T-helper 1 cell (primary cell): ENCODE data around the gene FRMD4B.

Experiments used
- DNase-seq, 5 donors: peaks; one replicate each; pipeline ENCODE4 v3.0.0-alpha.2; 2012 to 2020

The FRMD4B gene

GRCh38 chr3:69166446-69166845 is 219.4 kb downstream of the FRMD4B start:
- DNase-seq = no peak

- DNase-seq = no peak
Observed at GRCh38 chr3:69165744-69166143, 220.1 kb downstream of the FRMD4B start.

GRCh38 chr3:69164296-69164695 is 221.6 kb downstream of the FRMD4B start:
- no peak for DNase-seq

- DNase-seq = no peak
Observed at GRCh38 chr3:69162308-69162980, 223.4 kb downstream of the FRMD4B start.

- peak in 3 of 5 donors; percentile 2 to 62 (median 16) for DNase-seq
Observed at GRCh38 chr3:69161587-69162307, 224.1 kb downstream of the FRMD4B start.

- peak in 1 of 5 donors; percentile 25 for DNase-seq
Observed at GRCh38 chr3:69160525-69160924, 225.4 kb downstream of the FRMD4B start.

GRCh38 chr3:69160107-69160506 is 225.8 kb downstream of the FRMD4B start:
- DNase-seq = no peak

- no peak for DNase-seq
Observed at GRCh38 chr3:69149586-69149985, 236.3 kb downstream of the FRMD4B start.

- no peak for DNase-seq
Observed at GRCh38 chr3:69145688-69146087, 240.2 kb downstream of the FRMD4B start.

GRCh38 chr3:69144631-69145245 is 241.2 kb downstream of the FRMD4B start:
- no peak for DNase-seq

GRCh38 chr3:69143612-69144011 is 242.3 kb downstream of the FRMD4B start:
- DNase-seq = no peak

- no peak for DNase-seq
Observed at GRCh38 chr3:69142797-69143454, 243.0 kb downstream of the FRMD4B start.

- no peak for DNase-seq
Observed at GRCh38 chr3:69142090-69142489, 243.8 kb downstream of the FRMD4B start.

GRCh38 chr3:69141313-69141712 is 244.6 kb downstream of the FRMD4B start:
- DNase-seq = no peak

GRCh38 chr3:69137412-69137811 is 248.5 kb downstream of the FRMD4B start:
- DNase-seq = no peak

- no peak for DNase-seq
Observed at GRCh38 chr3:69137005-69137404, 248.9 kb downstream of the FRMD4B start.

GRCh38 chr3:69130689-69131088 is 255.2 kb downstream of the FRMD4B start:
- DNase-seq = peak in 1 of 5 donors; percentile 14

- no peak for DNase-seq
Observed at GRCh38 chr3:69129531-69129930, 256.4 kb downstream of the FRMD4B start.

GRCh38 chr3:69128509-69128908 is 257.4 kb downstream of the FRMD4B start:
- no peak for DNase-seq

- no peak for DNase-seq
Observed at GRCh38 chr3:69126999-69127398, 258.9 kb downstream of the FRMD4B start.

GRCh38 chr3:69126216-69126615 is 259.7 kb downstream of the FRMD4B start:
- DNase-seq = no peak

GRCh38 chr3:69122403-69122802 is 263.5 kb downstream of the FRMD4B start, which contains the start of gene LMOD3:
Gene LMOD3 (minus strand): TSS chr3:69122595. CDS start chr3:69122386, 209 bp downstream.
- DNase-seq = no peak

GRCh38 chr3:69121950-69122349 is 263.9 kb downstream of the FRMD4B start:
- no peak for DNase-seq
